ENCODE data around the gene COA3.

Gene COA3

GRCh38 chr17:42818379-42818778 lies 19.9 kb upstream of the COA3 start:
- DNase-seq (ENCODE audit: low read depth in 2 of 2), result no peak

GRCh38 chr17:42817866-42818265 lies 19.4 kb upstream of the COA3 start:
- DNase-seq (ENCODE audit: low read depth in 2 of 2), result no peak

- DNase-seq (ENCODE audit: low read depth in 2 of 2), result no peak
Observed at GRCh38 chr17:42814633-42815399, 16.3 kb upstream of the COA3 start.

GRCh38 chr17:42809250-42809649 lies 10.7 kb upstream of the COA3 start:
- no peak for DNase-seq (ENCODE audit: low read depth in 2 of 2)

- DNase-seq (ENCODE audit: low read depth in 2 of 2), result no peak
Observed at GRCh38 chr17:42806249-42806648, 7.7 kb upstream of the COA3 start.

GRCh38 chr17:42804918-42805367 lies 6.4 kb upstream of the COA3 start:
- DNase-seq (ENCODE audit: low read depth in 2 of 2), result no peak

GRCh38 chr17:42803074-42803883 lies 4.8 kb upstream of the COA3 start:
- no peak for DNase-seq (ENCODE audit: low read depth in 2 of 2)

GRCh38 chr17:42798011-42798382 lies 507 bp downstream of the COA3 start:
- no peak for DNase-seq (ENCODE audit: low read depth in 2 of 2)

GRCh38 chr17:42797067-42798007 lies 1.2 kb downstream of the COA3 start:
- DNase-seq (ENCODE audit: low read depth in 2 of 2), result no peak

GRCh38 chr17:42796066-42796758 lies 2.3 kb downstream of the COA3 start:
- DNase-seq (ENCODE audit: low read depth in 2 of 2), result no peak

- no peak for DNase-seq (ENCODE audit: low read depth in 2 of 2)
Observed at GRCh38 chr17:42795465-42795864, 3.0 kb downstream of the COA3 start.

- DNase-seq (ENCODE audit: low read depth in 2 of 2), result no peak
Observed at GRCh38 chr17:42795061-42795460, 3.4 kb downstream of the COA3 start.

GRCh38 chr17:42792545-42792944 lies 6.0 kb downstream of the COA3 start:
- DNase-seq (ENCODE audit: low read depth in 2 of 2), result no peak

GRCh38 chr17:42791948-42792347 lies 6.6 kb downstream of the COA3 start:
- DNase-seq (ENCODE audit: low read depth in 2 of 2), result no peak

- DNase-seq (ENCODE audit: low read depth in 2 of 2), result no peak
Observed at GRCh38 chr17:42787266-42787665, 11.2 kb downstream of the COA3 start.

GRCh38 chr17:42784811-42785592 lies 13.5 kb downstream of the COA3 start:
- no peak for DNase-seq (ENCODE audit: low read depth in 2 of 2)

- no peak for DNase-seq (ENCODE audit: low read depth in 2 of 2)
Observed at GRCh38 chr17:42784409-42784808, 14.1 kb downstream of the COA3 start.

- no peak for DNase-seq (ENCODE audit: low read depth in 2 of 2)
Observed at GRCh38 chr17:42783791-42784138, 14.7 kb downstream of the COA3 start.

- no peak for DNase-seq (ENCODE audit: low read depth in 2 of 2)
Observed at GRCh38 chr17:42783062-42783790, 15.3 kb downstream of the COA3 start.
